HG02610 (cell line): ENCODE results near the gene B3GLCT.

Experiments used
- ATAC-seq: cut with Tn5 transposase; IDR thresholded peaks from one replicate; pipeline ENCODE4 v1.9.1; 2021; ENCODE audit warnings: mild to moderate bottlenecking, moderate library complexity; ENCODE audit not compliant: unreplicated experiment

The B3GLCT gene

GRCh38 chr13:31267126-31267784 lies 67.5 kb downstream of the B3GLCT start:
- ATAC-seq = no peak

- no peak for ATAC-seq
Observed at GRCh38 chr13:31274390-31274789, 74.6 kb downstream of the B3GLCT start.

DNA sequence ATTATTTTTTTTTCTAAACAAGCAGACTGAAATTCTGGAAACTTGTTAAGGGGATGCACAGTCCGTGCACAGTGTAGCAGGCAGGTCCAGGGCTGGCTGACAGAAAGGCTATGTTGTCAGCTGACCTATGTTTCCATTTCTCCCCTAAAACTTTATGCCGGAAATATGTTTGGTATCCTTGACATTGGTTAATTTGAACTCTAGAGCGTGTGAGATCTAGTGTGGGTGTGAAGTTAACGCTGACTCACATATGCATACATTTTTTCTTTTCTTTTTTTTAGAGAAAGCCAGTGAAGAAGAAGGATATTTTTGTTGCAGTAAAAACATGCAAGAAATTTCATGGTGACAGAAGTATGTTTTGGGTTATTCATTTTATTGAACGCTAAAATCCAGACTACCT lies 76.6 kb downstream of the B3GLCT start:
- no peak for ATAC-seq

DNA sequence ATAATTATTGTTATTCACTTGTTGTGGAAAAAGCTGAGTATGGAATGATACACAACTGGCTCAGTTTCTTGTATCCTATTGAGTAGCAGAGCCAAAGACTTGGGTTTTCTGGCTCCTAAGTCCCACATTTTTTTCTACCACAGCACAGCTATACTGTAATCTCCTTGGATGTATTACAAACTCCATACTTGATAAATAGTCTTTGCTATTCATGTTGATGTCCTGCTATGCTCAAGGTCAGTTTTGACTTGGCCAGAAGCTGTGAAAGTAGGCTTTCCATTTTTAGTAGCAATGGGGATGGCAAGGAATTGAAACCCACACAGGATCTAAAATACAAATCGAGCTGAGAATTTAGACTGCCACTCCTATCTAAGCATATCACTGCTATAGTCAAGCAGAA lies 79.1 kb downstream of the B3GLCT start:
- ATAC-seq = no peak

- no peak for ATAC-seq
Observed at GRCh38 chr13:31282741-31283455, 83.1 kb downstream of the B3GLCT start.

DNA sequence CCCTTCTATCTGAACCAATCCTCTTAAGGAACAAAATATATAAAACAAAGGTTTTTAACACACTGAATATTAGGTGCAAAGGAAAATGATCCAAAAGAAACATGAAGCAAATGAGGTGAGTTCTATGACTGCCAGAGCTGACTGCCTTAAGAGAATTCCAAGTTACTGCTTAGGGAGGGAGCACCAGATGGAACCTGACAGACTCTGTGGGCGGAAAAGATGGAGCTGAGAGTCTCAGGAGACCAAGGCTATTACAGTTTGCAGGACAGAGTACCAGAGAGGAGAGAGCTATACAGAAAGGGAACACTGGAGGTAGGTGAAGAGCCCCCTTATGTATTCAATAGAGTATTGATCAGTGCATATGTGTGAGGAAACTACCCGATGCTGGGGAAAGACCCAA lies 87.2 kb downstream of the B3GLCT start:
- ATAC-seq = no peak

GRCh38 chr13:31301119-31301518 lies 101.3 kb downstream of the B3GLCT start:
- ATAC-seq = no peak

DNA sequence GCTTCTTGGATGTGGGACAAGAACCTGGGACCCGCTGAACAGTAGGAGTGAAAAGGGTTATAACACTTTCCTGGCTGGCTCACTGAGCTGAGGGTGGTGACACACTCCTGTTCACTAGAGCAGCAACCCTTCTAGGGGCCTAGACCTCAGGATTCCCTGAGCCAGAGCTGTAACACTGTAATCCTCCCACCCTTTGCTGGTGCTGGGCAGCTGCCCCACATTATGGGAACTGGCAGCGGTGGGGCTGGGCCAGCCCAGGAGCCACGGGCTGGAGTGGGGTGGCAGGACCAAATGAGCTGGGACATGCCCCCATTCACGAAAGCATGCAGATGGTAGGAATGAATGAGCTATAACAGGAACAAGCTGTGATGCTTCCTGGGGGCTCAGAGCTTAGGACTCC lies 110.6 kb downstream of the B3GLCT start:
- ATAC-seq = no peak

- ATAC-seq = no peak
Observed at GRCh38 chr13:31310786-31311185, 111.0 kb downstream of the B3GLCT start.

DNA sequence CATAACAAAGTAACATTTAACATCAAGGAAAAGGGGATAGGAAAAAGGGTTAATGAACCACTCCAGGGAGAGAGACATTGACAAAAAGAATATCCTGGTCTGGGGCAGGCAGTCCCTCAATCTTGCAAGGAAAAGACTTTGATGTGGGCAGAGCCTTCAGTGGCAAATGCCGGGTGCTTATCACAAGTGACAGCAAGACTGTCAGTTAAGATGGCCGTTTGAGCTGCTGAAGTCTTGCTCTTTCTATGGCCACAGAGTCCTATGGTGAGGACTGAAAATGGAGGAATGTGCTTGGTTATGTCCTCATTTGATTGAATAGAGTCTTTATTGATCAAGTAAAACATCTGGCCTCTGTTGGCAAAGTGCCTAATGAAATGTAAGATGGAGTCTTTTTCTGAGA lies 112.1 kb downstream of the B3GLCT start:
- ATAC-seq = no peak

DNA sequence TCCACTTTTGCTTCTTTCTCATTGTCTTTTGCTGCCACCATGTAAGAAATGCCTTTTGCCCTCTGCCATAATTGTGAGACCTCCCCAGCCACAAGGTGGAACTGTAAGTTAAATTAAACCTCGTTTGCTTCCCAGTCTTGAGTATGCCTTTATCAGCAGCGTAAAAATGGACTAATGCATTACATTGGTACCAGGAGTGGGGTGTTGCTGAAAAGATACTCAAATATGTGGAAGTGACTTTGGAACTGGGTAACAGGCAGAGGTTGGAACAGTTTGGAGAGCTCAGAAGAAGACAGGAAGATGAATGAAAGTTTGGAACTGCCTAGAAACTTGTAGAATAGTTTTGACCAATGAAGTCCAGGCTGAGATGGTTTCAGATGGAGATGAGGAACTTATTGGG lies 115.2 kb downstream of the B3GLCT start:
- no peak for ATAC-seq

GRCh38 chr13:31320946-31321345 lies 121.2 kb downstream of the B3GLCT start:
- ATAC-seq = no peak

DNA sequence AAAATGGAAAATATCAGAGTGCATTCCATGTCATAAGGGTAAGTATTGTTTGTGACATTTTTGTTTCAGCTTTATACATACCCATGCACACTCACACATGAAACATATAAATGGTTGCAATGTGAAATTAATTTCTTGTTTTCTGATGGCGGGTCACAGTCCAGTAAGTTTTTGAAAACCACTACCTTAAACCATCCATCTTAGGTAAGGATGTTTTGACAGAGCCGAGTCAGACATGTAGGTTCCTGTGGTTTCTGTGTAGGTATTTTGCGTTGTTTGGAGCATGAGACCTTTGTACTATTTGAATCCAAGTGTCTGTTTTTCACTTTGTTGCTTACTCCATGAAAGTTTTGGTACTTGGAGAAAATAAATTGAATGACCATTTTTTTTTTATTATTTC lies 121.7 kb downstream of the B3GLCT start:
- ATAC-seq = no peak

DNA sequence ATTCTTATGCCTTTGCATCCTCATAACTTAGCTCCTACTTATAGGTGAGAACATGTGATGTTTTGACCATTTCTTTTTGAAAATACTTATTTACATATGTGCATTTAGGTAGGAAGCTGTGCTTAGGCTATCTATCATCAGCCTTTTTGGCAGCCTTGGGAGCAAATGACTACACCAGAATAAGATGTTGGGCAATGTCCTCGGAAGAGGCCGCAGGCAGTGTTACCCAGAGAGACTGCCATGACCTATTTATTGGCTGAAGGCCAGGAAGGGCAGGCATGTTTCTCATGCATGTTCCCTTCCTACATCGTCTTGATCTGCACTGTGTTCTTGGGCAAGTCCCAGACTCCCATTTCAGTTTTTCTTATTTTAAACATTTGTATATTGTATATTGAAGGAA lies 122.3 kb downstream of the B3GLCT start:
- ATAC-seq = no peak

- ATAC-seq = no peak
Observed at GRCh38 chr13:31322702-31323405, 123.1 kb downstream of the B3GLCT start.

GRCh38 chr13:31327182-31327860 lies 127.5 kb downstream of the B3GLCT start:
- ATAC-seq = no peak

DNA sequence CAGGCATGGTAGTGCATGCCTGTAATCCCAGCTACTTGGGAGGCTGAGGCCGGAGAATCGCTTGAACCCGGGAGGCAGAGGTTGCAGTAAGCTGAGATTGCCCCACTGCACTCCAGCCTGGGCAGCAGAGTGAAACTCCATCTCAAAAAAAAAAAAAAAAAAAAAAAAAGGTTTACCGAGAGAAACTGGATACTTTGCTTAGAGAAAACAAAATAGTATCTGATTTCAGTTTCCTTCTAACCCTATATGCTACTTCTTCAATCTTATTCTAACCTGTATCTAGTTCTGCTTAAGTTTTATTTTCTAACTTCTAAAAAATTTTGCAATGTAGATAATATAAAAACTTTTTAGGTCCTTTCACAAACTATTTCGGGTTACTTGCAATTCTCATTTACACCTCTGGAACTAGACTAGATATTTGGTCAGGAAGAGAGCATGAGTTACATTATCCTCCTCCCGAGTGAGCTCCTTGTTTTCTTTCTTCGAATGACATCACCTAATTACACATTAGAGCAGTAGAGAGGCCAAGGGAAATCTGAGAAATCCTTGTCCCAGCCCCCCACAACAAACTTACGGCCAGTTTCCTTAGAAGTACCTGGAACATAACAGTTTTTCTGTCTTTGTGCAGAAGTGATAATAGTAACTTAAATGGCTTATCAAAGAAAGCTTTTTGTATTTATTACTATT lies 128.9 kb downstream of the B3GLCT start:
- ATAC-seq = no peak

DNA sequence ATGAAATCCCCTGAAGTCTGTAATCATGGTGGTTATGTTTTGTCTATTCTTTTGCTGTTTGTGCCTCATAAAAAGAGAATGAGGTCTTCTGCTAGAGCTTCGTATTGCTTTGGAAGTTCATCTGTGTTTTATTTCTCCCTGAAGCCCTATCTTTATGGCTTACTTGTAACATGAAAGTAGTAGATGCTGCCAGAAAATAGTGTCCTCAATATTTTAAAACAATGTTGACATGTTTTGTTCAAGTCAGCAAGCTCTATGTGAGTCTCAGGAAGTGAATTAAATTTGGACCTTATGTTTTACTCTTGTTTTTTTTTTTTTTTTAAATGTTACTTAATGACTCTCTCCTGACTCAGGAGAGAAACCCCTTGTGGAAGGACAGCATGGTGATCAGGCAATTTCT lies 130.5 kb downstream of the B3GLCT start:
- no peak for ATAC-seq

- ATAC-seq = no peak
Observed at GRCh38 chr13:31331068-31331467, 131.3 kb downstream of the B3GLCT start.

DNA sequence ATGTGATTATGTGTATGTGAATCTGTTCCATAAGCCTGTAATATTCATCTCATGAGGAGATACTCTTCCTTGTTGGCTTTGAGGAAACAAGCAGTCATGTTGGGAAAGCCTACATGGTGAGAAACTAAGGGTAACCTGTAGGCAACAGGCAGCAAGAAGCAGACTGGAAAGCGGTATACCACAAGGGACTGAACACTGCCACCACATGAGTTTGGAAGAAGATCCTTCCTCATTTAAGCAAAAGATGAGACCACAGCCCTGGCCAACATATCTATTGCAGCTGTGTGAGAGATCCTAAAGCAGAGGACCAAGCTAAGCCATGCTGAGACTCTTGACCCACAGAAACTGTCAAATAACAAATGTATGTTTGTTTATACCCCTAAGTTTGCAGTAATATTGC lies 134.8 kb downstream of the B3GLCT start:
- no peak for ATAC-seq

DNA sequence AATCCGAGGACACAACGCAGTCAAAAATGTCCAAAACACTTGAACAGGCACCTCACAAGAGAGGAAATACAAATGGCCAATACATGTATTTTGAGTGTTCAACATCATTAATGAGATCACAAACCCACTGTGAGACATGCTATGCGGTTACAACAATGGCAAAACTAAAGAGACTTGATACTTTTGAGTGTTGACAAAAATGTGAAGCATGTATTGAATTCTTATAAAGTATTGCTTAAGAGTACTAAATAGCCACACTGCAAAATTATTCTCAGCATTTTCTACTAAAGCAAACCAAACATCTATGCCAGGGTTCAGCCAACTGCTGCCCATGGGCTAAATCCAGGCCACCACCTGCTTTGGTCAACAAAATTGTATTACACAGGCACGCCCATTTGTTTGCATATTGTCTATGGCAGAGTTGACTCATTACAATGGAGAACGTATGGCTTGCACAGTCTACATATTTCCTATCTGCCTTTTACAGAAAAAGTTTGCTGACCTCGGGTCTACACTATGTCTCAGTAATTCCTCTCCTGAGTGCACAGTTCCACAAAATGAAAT lies 135.3 kb downstream of the B3GLCT start:
- no peak for ATAC-seq
